ENCODE results near the gene ZNF354C. TPM values are rescaled to one million over a fixed set of nuclear protein-coding genes. Genes with fewer than 3 reads are reported as not detected.

ZNF354C gene
- polyA plus RNA-seq, 3 donors: 0.25 to 0.48 (median 0.31) TPM

- no peak overlapping the region for H3K27ac ChIP-seq (ENCODE audit: low read depth in 1 of 2, low read length in 2 of 2)
- H3K4me3 Mint-ChIP-seq: no peak overlapping the region
- peaks cover 90 to 97% of the 10 kb centered on the region in 2 donors for H3K9me3 ChIP-seq (replicated peaks in 1 of 2; ENCODE audit: control insufficient read depth in 1 of 2, insufficient read depth in 1 of 2, low read length in 2 of 2)
- TF ChIP-seq, protein P1, sequence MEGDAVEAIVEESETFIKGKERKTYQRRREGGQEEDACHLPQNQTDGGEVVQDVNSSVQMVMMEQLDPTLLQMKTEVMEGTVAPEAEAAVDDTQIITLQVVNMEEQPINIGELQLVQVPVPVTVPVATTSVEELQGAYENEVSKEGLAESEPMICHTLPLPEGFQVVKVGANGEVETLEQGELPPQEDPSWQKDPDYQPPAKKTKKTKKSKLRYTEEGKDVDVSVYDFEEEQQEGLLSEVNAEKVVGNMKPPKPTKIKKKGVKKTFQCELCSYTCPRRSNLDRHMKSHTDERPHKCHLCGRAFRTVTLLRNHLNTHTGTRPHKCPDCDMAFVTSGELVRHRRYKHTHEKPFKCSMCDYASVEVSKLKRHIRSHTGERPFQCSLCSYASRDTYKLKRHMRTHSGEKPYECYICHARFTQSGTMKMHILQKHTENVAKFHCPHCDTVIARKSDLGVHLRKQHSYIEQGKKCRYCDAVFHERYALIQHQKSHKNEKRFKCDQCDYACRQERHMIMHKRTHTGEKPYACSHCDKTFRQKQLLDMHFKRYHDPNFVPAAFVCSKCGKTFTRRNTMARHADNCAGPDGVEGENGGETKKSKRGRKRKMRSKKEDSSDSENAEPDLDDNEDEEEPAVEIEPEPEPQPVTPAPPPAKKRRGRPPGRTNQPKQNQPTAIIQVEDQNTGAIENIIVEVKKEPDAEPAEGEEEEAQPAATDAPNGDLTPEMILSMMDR (IDR thresholded peaks at IDR 0.05): no peak
- no peaks in the 10 kb centered on the region for H3K4me1 ChIP-seq (ENCODE audit: control insufficient read depth in 1 of 2, insufficient read depth in 2 of 2, low read length in 2 of 2)
- no peak for DNase-seq
- no peak overlapping the region for H3K27ac Mint-ChIP-seq
- no peaks in the 10 kb centered on the region for H3K36me3 Mint-ChIP-seq
- no peaks in the 10 kb centered on the region for H4K20me1 ChIP-seq (ENCODE audit: insufficient read depth, low read length)
- no peaks in the 10 kb centered on the region for H3K79me2 ChIP-seq (ENCODE audit: insufficient read depth, low read length)
- no peaks in the 10 kb centered on the region for H3K27me3 ChIP-seq (ENCODE audit: control insufficient read depth in 2 of 2, insufficient read depth in 2 of 2, low read length in 2 of 2)
- H3K36me3 ChIP-seq (replicated peaks in 1 of 2; ENCODE audit: control insufficient read depth in 1 of 2, insufficient read depth in 2 of 2, low read length in 2 of 2): no peaks in the 10 kb centered on the region
- no peak overlapping the region for H3K4me3 ChIP-seq (replicated peaks in 1 of 3; ENCODE audit: low read depth in 2 of 3, low read length in 3 of 3)
- H3K27me3 Mint-ChIP-seq (ENCODE audit: low read depth in 3 of 3): peaks cover 0 to 4% (median 0%) of the 10 kb centered on the region in 3 donors
- H3K9ac ChIP-seq (ENCODE audit: insufficient read depth, low read length, poor library complexity, severe bottlenecking): no peak overlapping the region
- WGBS (ENCODE audit: insufficient coverage): 97% methylated on average over 14 of the region's 19 CpGs
- no peaks in the 10 kb centered on the region for H3K4me1 Mint-ChIP-seq
- intact Hi-C loops (cut with micrococcal nuclease): no loop called here
- H2AFZ ChIP-seq (ENCODE audit: insufficient read depth, low read depth, low read length, poor library complexity, severe bottlenecking): no peak overlapping the region
- no peak overlapping the region for H3K4me2 ChIP-seq (replicated peaks; ENCODE audit: extremely low read depth, low read length, poor library complexity, severe bottlenecking)
- peaks cover 80 to 97% (median 87%) of the 10 kb centered on the region in 7 donors for H3K9me3 Mint-ChIP-seq
Observed at GRCh38 chr5:179123491-179124272, 63.5 kb downstream of the ZNF354C start.

DNA sequence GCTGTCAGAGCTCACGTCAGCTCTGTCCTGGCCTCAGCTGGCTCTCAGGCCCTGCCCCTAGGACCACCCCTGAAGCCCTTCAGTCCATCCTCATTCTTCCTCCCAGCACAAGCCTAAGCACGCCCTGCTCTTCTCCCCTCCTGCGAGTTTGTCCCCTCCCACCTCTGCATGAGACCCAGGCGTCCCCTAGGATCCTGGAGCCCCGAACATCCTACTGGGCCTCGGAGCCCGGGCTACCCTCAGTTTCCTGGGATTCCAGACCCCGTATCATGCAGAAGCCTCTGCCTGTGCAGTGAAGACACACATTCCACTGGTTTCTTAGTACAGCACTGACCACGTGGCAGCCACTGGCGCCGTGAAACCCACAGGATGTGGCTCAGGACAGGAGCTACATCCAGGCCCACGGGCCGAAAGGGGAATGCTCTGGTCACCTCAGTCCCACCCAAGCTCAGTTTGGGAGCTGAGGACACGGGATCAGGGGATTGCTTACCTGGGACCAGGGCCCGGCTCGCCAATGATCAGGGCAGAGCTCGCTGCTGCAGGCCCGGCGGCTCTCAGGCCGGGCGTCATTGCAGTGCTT, 64.2 kb downstream of the ZNF354C start:
- H3K9me3 ChIP-seq (replicated peaks in 1 of 2; ENCODE audit: control insufficient read depth in 1 of 2, insufficient read depth in 1 of 2, low read length in 2 of 2): peaks cover 83 to 96% of the 10 kb centered on the region in 2 donors
- DNase-seq: no peak
- no peak overlapping the region for H3K4me3 Mint-ChIP-seq

More for the DNA sequence above, 64.2 kb downstream of the ZNF354C start:
- H3K79me2 ChIP-seq (ENCODE audit: insufficient read depth, low read length): no peaks in the 10 kb centered on the region
- H3K9ac ChIP-seq (ENCODE audit: insufficient read depth, low read length, poor library complexity, severe bottlenecking): no peak overlapping the region
- Mint-ChIP-seq H3K9me3 (peaks cover 76 to 99% (median 84%) of the 10 kb centered on the region in 7 donors), H3K36me3 (no peaks in the 10 kb centered on the region), H3K27ac (no peak overlapping the region), H3K4me1 (no peaks in the 10 kb centered on the region), H3K27me3 (ENCODE audit: low read depth in 3 of 3) (peaks cover 0 to 4% (median 0%) of the 10 kb centered on the region in 3 donors)
- no peaks in the 10 kb centered on the region for H4K20me1 ChIP-seq (ENCODE audit: insufficient read depth, low read length)
- H3K27ac ChIP-seq (ENCODE audit: low read depth in 1 of 2, low read length in 2 of 2): no peak overlapping the region
- 93% methylated on average over 21 of the region's 21 CpGs for WGBS (ENCODE audit: insufficient coverage)
- TF ChIP-seq, protein P1 (IDR thresholded peaks at IDR 0.05): no peak
- no peaks in the 10 kb centered on the region for H3K36me3 ChIP-seq (replicated peaks in 1 of 2; ENCODE audit: control insufficient read depth in 1 of 2, insufficient read depth in 2 of 2, low read length in 2 of 2)
- H3K4me2 ChIP-seq (replicated peaks; ENCODE audit: extremely low read depth, low read length, poor library complexity, severe bottlenecking): no peak overlapping the region
- H3K4me3 ChIP-seq (replicated peaks in 1 of 3; ENCODE audit: low read depth in 2 of 3, low read length in 3 of 3): no peak overlapping the region
- no peak overlapping the region for H2AFZ ChIP-seq (ENCODE audit: insufficient read depth, low read depth, low read length, poor library complexity, severe bottlenecking)
- intact Hi-C loops (cut with micrococcal nuclease): no loop called here
- no peaks in the 10 kb centered on the region for H3K4me1 ChIP-seq (ENCODE audit: control insufficient read depth in 1 of 2, insufficient read depth in 2 of 2, low read length in 2 of 2)
- no peaks in the 10 kb centered on the region for H3K27me3 ChIP-seq (ENCODE audit: control insufficient read depth in 2 of 2, insufficient read depth in 2 of 2, low read length in 2 of 2)

All from CD14-positive monocyte (primary cell).